DOHH2 (cell line): ENCODE results near the gene ARL5A.

Source experiments
- H3F3A ChIP-seq: fragments of 200-600 bp; sonication (generic), shearing (Covaris generic); 2 replicates; pipeline ENCODE4 v1.6.0; 2016; ENCODE audit warnings: antibody characterized with exemption, mild to moderate bottlenecking; ENCODE audit not compliant: control insufficient read depth, insufficient read depth
- H3K27ac ChIP-seq: fragments of 200-600 bp; sonication (generic); 2 replicates; pipeline ENCODE4 v1.5.1; 2014; ENCODE audit warnings: low read depth, mild to moderate bottlenecking, low read length, moderate library complexity
- H3K27me3 ChIP-seq: fragments of 200-600 bp; sonication (generic); 2 replicates; pipeline ENCODE4 v1.6.1; 2014; ENCODE audit warnings: mild to moderate bottlenecking, low read length, mixed read lengths; ENCODE audit not compliant: control insufficient read depth
- H3K36me3 ChIP-seq: fragments of 200-600 bp; sonication (generic); 2 replicates; pipeline ENCODE4 v1.6.1; 2014; ENCODE audit warnings: mild to moderate bottlenecking, low read length, moderate library complexity, mixed read lengths; ENCODE audit not compliant: control insufficient read depth
- H3K4me1 ChIP-seq: fragments of 200-600 bp; sonication (generic); 2 replicates; pipeline ENCODE4 v1.6.1; 2014; ENCODE audit warnings: mild to moderate bottlenecking, low read length, mixed read lengths; ENCODE audit not compliant: control insufficient read depth
- H3K4me2 ChIP-seq: fragments of 200-600 bp; sonication (generic); 2 replicates; pipeline ENCODE4 v1.6.0; 2014; ENCODE audit warnings: mild to moderate bottlenecking, low read length, moderate library complexity
- H3K4me3 ChIP-seq: fragments of 200-600 bp; sonication (generic); 2 replicates; pipeline ENCODE4 v1.5.1; 2014; ENCODE audit warnings: mild to moderate bottlenecking, low read length, mixed read lengths
- H3K79me2 ChIP-seq: fragments of 200-600 bp; sonication (generic); 2 replicates; pipeline ENCODE4 v1.6.1; 2014; ENCODE audit warnings: mild to moderate bottlenecking, low read length, mixed read lengths; ENCODE audit not compliant: control insufficient read depth
- H3K9me2 ChIP-seq: fragments of 200-600 bp; sonication (generic); replicated peaks from 2 replicates; pipeline ENCODE4 v1.6.1; 2014; ENCODE audit warnings: mild to moderate bottlenecking, low read length, mixed read lengths; ENCODE audit not compliant: control insufficient read depth
- H3K9me3 ChIP-seq: fragments of 200-600 bp; sonication (generic); 2 replicates; pipeline ENCODE4 v1.6.1; 2014; ENCODE audit warnings: antibody characterized with exemption, low read length, mixed read lengths; ENCODE audit not compliant: control insufficient read depth, insufficient read depth
- H4K20me1 ChIP-seq: fragments of 200-600 bp; sonication (generic); 2 replicates; pipeline ENCODE4 v1.6.0; 2014; ENCODE audit warnings: low read depth, mild to moderate bottlenecking, antibody characterized with exemption, low read length, moderate library complexity; ENCODE audit not compliant: control insufficient read depth, insufficient read depth
- EZH2phosphoT487 ChIP-seq: fragments of 200-600 bp; sonication (generic); IDR thresholded peaks from 2 replicates; pipeline ENCODE4 v1.6.1; 2017; ENCODE audit warnings: borderline replicate concordance, mild to moderate bottlenecking, antibody characterized with exemption, low read length, moderate library complexity, mixed read lengths
- TF ChIP-seq, protein P1 (sequence below): fragments of 200-600 bp; sonication (generic); IDR thresholded peaks from one replicate; pipeline ENCODE4 v1.5.1; 2014; ENCODE audit warnings: antibody characterized with exemption, mild to moderate bottlenecking, low read depth, low read length; ENCODE audit not compliant: poor library complexity, severe bottlenecking

ARL5A gene

DNA sequence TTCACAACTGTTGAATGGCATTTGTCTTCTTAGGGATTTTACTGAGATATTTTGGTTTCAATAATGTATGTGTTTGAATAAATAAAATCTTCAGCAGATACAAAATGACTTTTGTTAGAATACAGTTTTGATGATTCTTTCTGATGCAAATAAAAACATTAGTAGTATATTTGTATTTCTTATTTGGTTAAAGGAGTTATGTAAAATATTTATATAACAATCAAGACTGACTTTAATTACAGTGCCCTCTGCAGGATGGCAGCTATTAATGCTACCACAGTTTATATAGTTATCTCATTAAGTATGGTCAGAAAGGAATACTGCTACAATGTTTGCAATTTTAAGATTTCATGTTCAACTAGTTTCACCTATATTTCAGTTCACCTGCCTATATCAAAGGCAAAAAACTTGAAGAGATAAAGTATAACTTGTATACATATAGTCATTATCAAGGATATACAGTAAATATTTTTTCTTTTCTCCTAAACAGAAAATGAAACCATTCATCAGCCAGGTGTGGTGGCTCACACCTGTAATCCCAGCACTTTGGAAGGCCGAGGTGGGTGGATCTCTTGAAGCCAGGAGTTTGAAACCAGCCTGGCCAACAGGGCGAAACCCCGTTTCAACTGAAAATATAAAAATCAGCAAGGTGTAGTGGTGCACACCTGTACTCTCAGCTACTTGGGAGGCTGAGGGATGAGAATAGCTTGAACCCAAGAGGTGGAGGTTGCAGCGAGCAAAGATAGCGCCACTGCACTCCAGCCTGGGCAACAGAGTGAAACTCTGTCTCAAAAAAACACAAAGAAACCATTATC lies 19.8 kb downstream of the ARL5A start:
- no peaks in the 10 kb centered on the region for H3K9me2 ChIP-seq
- no peak overlapping the region for H3K4me3 ChIP-seq
- H3K79me2 ChIP-seq, result peaks cover 5% of the 10 kb centered on the region
- no peaks in the 10 kb centered on the region for H3K27me3 ChIP-seq
- no peak overlapping the region for H3K4me2 ChIP-seq
- H4K20me1 ChIP-seq, result no peaks in the 10 kb centered on the region
- peaks cover 4% of the 10 kb centered on the region; the same call in 1 of the 2 replicates for H3F3A ChIP-seq
- peaks cover 75% of the 10 kb centered on the region for H3K36me3 ChIP-seq
- no peaks in the 10 kb centered on the region for H3K9me3 ChIP-seq
- no peaks in the 10 kb centered on the region for H3K4me1 ChIP-seq
- H3K27ac ChIP-seq, result no peak overlapping the region
- TF ChIP-seq EZH2phosphoT487, result no peak
- TF ChIP-seq, protein P1, sequence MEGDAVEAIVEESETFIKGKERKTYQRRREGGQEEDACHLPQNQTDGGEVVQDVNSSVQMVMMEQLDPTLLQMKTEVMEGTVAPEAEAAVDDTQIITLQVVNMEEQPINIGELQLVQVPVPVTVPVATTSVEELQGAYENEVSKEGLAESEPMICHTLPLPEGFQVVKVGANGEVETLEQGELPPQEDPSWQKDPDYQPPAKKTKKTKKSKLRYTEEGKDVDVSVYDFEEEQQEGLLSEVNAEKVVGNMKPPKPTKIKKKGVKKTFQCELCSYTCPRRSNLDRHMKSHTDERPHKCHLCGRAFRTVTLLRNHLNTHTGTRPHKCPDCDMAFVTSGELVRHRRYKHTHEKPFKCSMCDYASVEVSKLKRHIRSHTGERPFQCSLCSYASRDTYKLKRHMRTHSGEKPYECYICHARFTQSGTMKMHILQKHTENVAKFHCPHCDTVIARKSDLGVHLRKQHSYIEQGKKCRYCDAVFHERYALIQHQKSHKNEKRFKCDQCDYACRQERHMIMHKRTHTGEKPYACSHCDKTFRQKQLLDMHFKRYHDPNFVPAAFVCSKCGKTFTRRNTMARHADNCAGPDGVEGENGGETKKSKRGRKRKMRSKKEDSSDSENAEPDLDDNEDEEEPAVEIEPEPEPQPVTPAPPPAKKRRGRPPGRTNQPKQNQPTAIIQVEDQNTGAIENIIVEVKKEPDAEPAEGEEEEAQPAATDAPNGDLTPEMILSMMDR, result peak; percentile 38

DNA sequence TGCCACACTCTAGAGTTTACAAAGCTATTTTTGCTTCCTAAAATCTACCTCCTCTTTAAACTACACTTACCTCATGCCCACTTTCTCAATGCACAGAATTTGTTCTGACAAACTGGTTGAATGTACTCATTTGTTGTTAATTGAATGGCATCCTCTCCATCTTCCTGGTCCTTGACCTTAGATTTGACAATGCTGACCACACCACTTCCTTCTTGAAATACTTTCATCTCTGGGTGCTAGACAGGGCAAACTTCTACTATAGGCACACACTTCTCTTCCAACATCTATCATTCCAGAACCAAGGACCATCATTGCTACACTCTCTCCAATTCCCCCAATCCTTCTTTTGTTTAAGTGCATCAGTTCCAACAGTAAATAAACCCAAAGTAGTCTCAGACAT lies 22.3 kb downstream of the ARL5A start:
- Histone ChIP-seq H3K4me3 (no peak overlapping the region), H3K79me2 (peaks cover 5% of the 10 kb centered on the region), H3F3A (peaks cover 4% of the 10 kb centered on the region; the same call in 1 of the 2 replicates), H3K27me3 (no peaks in the 10 kb centered on the region), H3K36me3 (peaks cover 75% of the 10 kb centered on the region), H3K27ac (no peak overlapping the region), H3K9me3 (no peaks in the 10 kb centered on the region), H3K9me2 (no peaks in the 10 kb centered on the region), H4K20me1 (no peaks in the 10 kb centered on the region), H3K4me1 (no peaks in the 10 kb centered on the region), H3K4me2 (no peak overlapping the region)
- TF ChIP-seq, protein P1, result no peak
- TF ChIP-seq EZH2phosphoT487, result no peak

DNA sequence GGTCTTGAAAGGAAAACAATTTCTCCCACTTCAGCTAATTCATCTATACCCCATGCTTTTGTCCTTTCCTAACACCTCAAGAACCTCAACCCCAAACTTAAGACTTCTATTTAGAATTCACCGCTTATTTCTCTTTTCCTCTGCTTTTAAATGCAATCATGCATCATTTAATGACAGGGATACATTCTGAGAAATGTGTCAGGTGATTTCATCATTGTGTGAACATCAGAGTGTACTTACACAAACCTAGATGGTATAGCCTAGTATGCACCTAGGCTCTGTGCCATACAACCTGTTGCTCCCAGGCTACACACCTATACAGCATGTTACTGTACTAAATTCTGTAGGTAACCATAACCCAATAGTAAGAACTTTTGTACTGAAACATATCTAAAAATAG lies 22.9 kb downstream of the ARL5A start:
- peaks cover 72% of the 10 kb centered on the region for H3K36me3 ChIP-seq

More for the DNA sequence above, 22.9 kb downstream of the ARL5A start:
- H3K27me3 ChIP-seq, result no peaks in the 10 kb centered on the region
- H3K9me3 ChIP-seq, result no peaks in the 10 kb centered on the region
- no peak overlapping the region for H3K4me3 ChIP-seq
- no peaks in the 10 kb centered on the region for H4K20me1 ChIP-seq
- no peak overlapping the region for H3K27ac ChIP-seq
- H3F3A ChIP-seq, result peaks cover 4% of the 10 kb centered on the region; the same call in 1 of the 2 replicates
- no peak overlapping the region for H3K4me2 ChIP-seq
- no peaks in the 10 kb centered on the region for H3K4me1 ChIP-seq
- peaks cover 5% of the 10 kb centered on the region for H3K79me2 ChIP-seq
- H3K9me2 ChIP-seq, result no peaks in the 10 kb centered on the region
- TF ChIP-seq, protein P1, result no peak
- no peak for TF ChIP-seq EZH2phosphoT487
